GM21423 (cell line): ENCODE measurements around the gene CORO7.

Experiments
- ATAC-seq: cut with Tn5 transposase; IDR thresholded peaks from one replicate; pipeline ENCODE4 v1.9.1; 2021; ENCODE audit warnings: mild to moderate bottlenecking, moderate library complexity; ENCODE audit not compliant: unreplicated experiment

Gene CORO7

GRCh38 chr16:4385789-4386450, 30.5 kb downstream of the CORO7 start:
- ATAC-seq: no peak

GRCh38 chr16:4385066-4385788, 31.2 kb downstream of the CORO7 start:
- ATAC-seq: no peak

GRCh38 chr16:4384509-4384942, 31.9 kb downstream of the CORO7 start:
- ATAC-seq: no peak

GRCh38 chr16:4383591-4384444, 32.6 kb downstream of the CORO7 start:
- ATAC-seq: no peak

- no peak for ATAC-seq
Measured at GRCh38 chr16:4382795-4383357, 33.5 kb downstream of the CORO7 start.

- ATAC-seq: no peak
Measured at GRCh38 chr16:4381935-4382794, 34.2 kb downstream of the CORO7 start.

GRCh38 chr16:4381072-4381934, 35.1 kb downstream of the CORO7 start:
- ATAC-seq: no peak

- no peak for ATAC-seq
Measured at GRCh38 chr16:4380119-4381063, 36.0 kb downstream of the CORO7 start.

- no peak for ATAC-seq
Measured at GRCh38 chr16:4378999-4379690, 37.3 kb downstream of the CORO7 start.

- no peak for ATAC-seq
Measured at GRCh38 chr16:4378161-4378666, 38.2 kb downstream of the CORO7 start.

GRCh38 chr16:4377573-4378154, 38.7 kb downstream of the CORO7 start:
- ATAC-seq: no peak

- no peak for ATAC-seq
Measured at GRCh38 chr16:4376893-4377572, 39.4 kb downstream of the CORO7 start.

- ATAC-seq: no peak
Measured at GRCh38 chr16:4376126-4376892, 40.1 kb downstream of the CORO7 start.

GRCh38 chr16:4375717-4376116, 40.7 kb downstream of the CORO7 start:
- no peak for ATAC-seq

- ATAC-seq: no peak
Measured at GRCh38 chr16:4373909-4374742, 42.3 kb downstream of the CORO7 start.
